ENCODE results near the gene BANF1. TPM values are rescaled to one million over a fixed set of nuclear protein-coding genes. Genes with fewer than 3 reads are reported as not detected.

The BANF1 gene
- total and polyA plus RNA-seq, 9 of the 15 experiments (the other 6 are each of a cell fraction or from before 2014, with no cell fraction given) = 108 to 651 (median 263) TPM

DNA sequence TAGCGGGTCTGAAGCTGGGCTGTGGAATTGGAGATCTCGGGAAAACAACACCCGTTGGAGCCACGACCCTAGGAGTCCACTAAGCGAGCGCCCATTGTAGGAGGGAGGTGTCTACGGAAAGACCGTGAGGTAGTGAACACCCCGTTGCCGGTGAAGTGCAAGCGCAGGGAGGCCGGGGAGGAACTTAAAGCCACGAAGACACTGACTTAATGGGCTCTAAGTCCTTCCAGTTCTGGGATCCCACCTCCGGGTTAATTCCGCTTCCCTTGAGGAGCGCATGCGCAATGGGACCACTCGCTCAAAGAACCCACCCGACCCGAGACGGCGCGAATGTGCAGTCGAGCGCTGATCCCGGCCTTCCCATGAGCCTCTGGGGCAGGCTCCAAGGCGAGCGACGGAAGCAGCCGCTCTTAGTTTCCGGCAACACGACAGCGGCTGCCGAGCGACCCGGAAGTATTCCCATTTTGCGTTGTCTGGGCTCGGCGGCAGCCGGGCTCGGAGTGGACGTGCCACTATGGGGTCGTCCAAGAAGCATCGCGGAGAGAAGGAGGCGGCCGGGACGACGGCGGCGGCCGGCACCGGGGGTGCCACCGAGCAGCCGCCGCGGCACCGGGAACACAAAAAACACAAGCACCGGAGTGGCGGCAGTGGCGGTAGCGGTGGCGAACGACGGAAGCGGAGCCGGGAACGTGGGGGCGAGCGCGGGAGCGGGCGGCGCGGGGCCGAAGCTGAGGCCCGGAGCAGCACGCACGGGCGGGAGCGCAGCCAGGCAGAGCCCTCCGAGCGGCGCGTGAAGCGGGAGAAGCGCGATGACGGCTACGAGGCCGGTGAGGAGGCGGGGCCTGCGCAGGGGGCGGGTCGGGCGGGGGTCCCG is 40.8 kb upstream of the BANF1 start, which contains the start of gene SART1 (continued):
- no peak for TF ChIP-seq ZNF444 (CRISPR knock-in tag; IDR thresholded peaks at IDR 0.05)
- TF ChIP-seq DDX20 (tag; IDR thresholded peaks at IDR 0.05; ENCODE audit: low read depth) = no peak
- peak; percentile 96 for TF ChIP-seq GABPB1 (CRISPR knock-in tag; IDR thresholded peaks at IDR 0.05)
- no peak; the same call in 1 of the 2 replicates for TF ChIP-seq BHLHE40 (IDR thresholded peaks at IDR 0.05; ENCODE audit: low read length)
- no peak for TF ChIP-seq MAFG (tag; conservative IDR thresholded peaks at IDR 0.05)
- TF ChIP-seq ATF7 (IDR thresholded peaks at IDR 0.05) = peak; percentile 79
- TF ChIP-seq ZBTB2 (IDR thresholded peaks at IDR 0.05) = peak; percentile 97
- TF ChIP-seq ZBTB7A (IDR thresholded peaks at IDR 0.05; ENCODE audit: borderline replicate concordance, control insufficient read depth, low read depth, low read length) = peak; percentile 57; the same call in 1 of the 2 replicates
- TF ChIP-seq ZNF436 (CRISPR knock-in tag; IDR thresholded peaks at IDR 0.05) = no peak
- TF ChIP-seq ZFPM2 (CRISPR knock-in tag; IDR thresholded peaks at IDR 0.05) = no peak
- 0 out of 2 replicates have a peak, but pooled peaks have one; percentile 41 for TF ChIP-seq HMGXB4 (CRISPR knock-in tag; IDR thresholded peaks at IDR 0.05)
- no peak for TF ChIP-seq SMC3 (conservative IDR thresholded peaks at IDR 0.05; ENCODE audit: insufficient read depth, low read depth, low read length)
- no peak for TF ChIP-seq SREBF1 (IDR thresholded peaks at IDR 0.05; ENCODE audit: borderline replicate concordance, low read depth, low read length)
- TF ChIP-seq MYC (IDR thresholded peaks at IDR 0.05; ENCODE audit: low read depth, low read length) = peak; percentile 67
- peak; percentile 75; the same call in 1 of the 2 replicates for TF ChIP-seq MYC (CRISPR knock-in tag; IDR thresholded peaks at IDR 0.05; ENCODE audit: borderline replicate concordance, low read depth)
- TF ChIP-seq MCM5 (IDR thresholded peaks at IDR 0.05; ENCODE audit: low read depth) = no peak
- TF ChIP-seq, protein P1, sequence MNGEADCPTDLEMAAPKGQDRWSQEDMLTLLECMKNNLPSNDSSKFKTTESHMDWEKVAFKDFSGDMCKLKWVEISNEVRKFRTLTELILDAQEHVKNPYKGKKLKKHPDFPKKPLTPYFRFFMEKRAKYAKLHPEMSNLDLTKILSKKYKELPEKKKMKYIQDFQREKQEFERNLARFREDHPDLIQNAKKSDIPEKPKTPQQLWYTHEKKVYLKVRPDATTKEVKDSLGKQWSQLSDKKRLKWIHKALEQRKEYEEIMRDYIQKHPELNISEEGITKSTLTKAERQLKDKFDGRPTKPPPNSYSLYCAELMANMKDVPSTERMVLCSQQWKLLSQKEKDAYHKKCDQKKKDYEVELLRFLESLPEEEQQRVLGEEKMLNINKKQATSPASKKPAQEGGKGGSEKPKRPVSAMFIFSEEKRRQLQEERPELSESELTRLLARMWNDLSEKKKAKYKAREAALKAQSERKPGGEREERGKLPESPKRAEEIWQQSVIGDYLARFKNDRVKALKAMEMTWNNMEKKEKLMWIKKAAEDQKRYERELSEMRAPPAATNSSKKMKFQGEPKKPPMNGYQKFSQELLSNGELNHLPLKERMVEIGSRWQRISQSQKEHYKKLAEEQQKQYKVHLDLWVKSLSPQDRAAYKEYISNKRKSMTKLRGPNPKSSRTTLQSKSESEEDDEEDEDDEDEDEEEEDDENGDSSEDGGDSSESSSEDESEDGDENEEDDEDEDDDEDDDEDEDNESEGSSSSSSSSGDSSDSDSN (IDR thresholded peaks at IDR 0.05; ENCODE audit: borderline replicate concordance in 1 of 2, low read depth in 2 of 2, low read length in 2 of 2) = peak in 1 of 2 experiments; percentile 52; a peak in 1 of 4 replicates
- TF ChIP-seq ZNF347 (CRISPR knock-in tag; IDR thresholded peaks at IDR 0.05; ENCODE audit: low read depth) = no peak
- TF ChIP-seq HOMEZ (CRISPR knock-in tag; IDR thresholded peaks at IDR 0.05) = no peak
- TF ChIP-seq PRPF4 (IDR thresholded peaks at IDR 0.05; ENCODE audit: insufficient read depth, low read depth, low read length, poor library complexity, severe bottlenecking) = no peak
